CD4-positive, alpha-beta T cell treated with Interleukin-17A for 4 hours (primary cell): Measurements from ENCODE around the gene OTOP2.
"Not testable (repeated sequence)": the region's sequence is repeated elsewhere in the genome, so short reads cannot be mapped to it uniquely, and the experiment has no call there.

Source experiments
- DNase-seq: peaks from one replicate; pipeline ENCODE4 v3.0.0-alpha.2; 2020; ENCODE audit warnings: mixed read lengths

Gene OTOP2

GRCh38 chr17:74953134-74953687, 29.1 kb downstream of the OTOP2 start:
- no peak for DNase-seq

- DNase-seq, result no peak
Observed at GRCh38 chr17:74954115-74954514, 30.0 kb downstream of the OTOP2 start.

GRCh38 chr17:74954665-74955421, 30.8 kb downstream of the OTOP2 start:
- no peak for DNase-seq

GRCh38 chr17:74956093-74956492, 32.0 kb downstream of the OTOP2 start:
- no peak for DNase-seq

- peak; percentile 85 for DNase-seq
Observed at GRCh38 chr17:74957935-74958740, 34.1 kb downstream of the OTOP2 start.

- no peak for DNase-seq
Observed at GRCh38 chr17:74959826-74960515, 35.9 kb downstream of the OTOP2 start.

GRCh38 chr17:74960570-74961342, 36.7 kb downstream of the OTOP2 start:
- DNase-seq, result peak; percentile 59

- peak; percentile 94 for DNase-seq
Observed at GRCh38 chr17:74961657-74962350, 37.7 kb downstream of the OTOP2 start.

GRCh38 chr17:74962622-74963394, 38.7 kb downstream of the OTOP2 start:
- DNase-seq, result no peak

GRCh38 chr17:74963656-74964055, 39.6 kb downstream of the OTOP2 start:
- DNase-seq, result no peak

GRCh38 chr17:74964246-74964761, 40.2 kb downstream of the OTOP2 start:
- no peak for DNase-seq

GRCh38 chr17:74964988-74965622, 41.0 kb downstream of the OTOP2 start:
- no peak for DNase-seq

GRCh38 chr17:74968361-74968780, 44.3 kb downstream of the OTOP2 start:
- DNase-seq, result no peak

GRCh38 chr17:74969501-74969900, 45.4 kb downstream of the OTOP2 start:
- DNase-seq, result not testable (repeated sequence)

GRCh38 chr17:74970395-74970794, 46.3 kb downstream of the OTOP2 start:
- DNase-seq, result no peak

- no peak for DNase-seq
Observed at GRCh38 chr17:74971069-74971841, 47.2 kb downstream of the OTOP2 start.

- no peak for DNase-seq
Observed at GRCh38 chr17:74971842-74972106, 47.7 kb downstream of the OTOP2 start.

- peak; percentile 90 for DNase-seq
Observed at GRCh38 chr17:74972107-74972972, 48.3 kb downstream of the OTOP2 start, which contains the start of gene HID1. TSS of gene HID1 (minus strand) at chr17:74972759. CDS start at chr17:74972656, 103 bp downstream.

GRCh38 chr17:74972973-74973328, 48.9 kb downstream of the OTOP2 start:
- DNase-seq, result no peak
